NOMO-1 treated with DMSO at 0.1 percent for 48 hours (cell line): Measurements from ENCODE around the gene PARP8.
"Not testable (repeated sequence)": the region's sequence is repeated elsewhere in the genome, so short reads cannot be mapped to it uniquely, and the experiment has no call there.

Source experiments
- DNase-seq: peaks from one replicate; lab custom pipeline; 2025; ENCODE audit not compliant: unreplicated experiment; lab: John Stamatoyannopoulos, UW

Gene PARP8, protein sequence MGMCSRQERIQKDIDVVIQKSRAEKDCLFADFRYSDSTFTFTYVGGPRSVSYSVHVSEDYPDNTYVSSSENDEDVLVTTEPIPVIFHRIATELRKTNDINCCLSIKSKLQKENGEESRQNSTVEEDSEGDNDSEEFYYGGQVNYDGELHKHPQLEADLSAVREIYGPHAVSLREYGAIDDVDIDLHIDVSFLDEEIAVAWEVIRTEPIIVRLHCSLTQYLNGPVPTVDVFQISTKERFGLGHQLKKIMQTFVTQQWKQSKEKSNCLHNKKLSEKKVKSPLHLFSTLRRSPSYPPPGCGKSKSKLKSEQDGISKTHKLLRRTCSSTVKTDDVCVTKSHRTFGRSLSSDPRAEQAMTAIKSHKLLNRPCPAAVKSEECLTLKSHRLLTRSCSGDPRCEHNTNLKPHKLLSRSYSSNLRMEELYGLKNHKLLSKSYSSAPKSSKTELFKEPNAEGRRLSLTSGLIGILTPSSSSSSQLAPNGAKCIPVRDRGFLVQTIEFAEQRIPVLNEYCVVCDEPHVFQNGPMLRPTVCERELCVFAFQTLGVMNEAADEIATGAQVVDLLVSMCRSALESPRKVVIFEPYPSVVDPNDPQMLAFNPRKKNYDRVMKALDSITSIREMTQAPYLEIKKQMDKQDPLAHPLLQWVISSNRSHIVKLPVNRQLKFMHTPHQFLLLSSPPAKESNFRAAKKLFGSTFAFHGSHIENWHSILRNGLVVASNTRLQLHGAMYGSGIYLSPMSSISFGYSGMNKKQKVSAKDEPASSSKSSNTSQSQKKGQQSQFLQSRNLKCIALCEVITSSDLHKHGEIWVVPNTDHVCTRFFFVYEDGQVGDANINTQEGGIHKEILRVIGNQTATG

DNA sequence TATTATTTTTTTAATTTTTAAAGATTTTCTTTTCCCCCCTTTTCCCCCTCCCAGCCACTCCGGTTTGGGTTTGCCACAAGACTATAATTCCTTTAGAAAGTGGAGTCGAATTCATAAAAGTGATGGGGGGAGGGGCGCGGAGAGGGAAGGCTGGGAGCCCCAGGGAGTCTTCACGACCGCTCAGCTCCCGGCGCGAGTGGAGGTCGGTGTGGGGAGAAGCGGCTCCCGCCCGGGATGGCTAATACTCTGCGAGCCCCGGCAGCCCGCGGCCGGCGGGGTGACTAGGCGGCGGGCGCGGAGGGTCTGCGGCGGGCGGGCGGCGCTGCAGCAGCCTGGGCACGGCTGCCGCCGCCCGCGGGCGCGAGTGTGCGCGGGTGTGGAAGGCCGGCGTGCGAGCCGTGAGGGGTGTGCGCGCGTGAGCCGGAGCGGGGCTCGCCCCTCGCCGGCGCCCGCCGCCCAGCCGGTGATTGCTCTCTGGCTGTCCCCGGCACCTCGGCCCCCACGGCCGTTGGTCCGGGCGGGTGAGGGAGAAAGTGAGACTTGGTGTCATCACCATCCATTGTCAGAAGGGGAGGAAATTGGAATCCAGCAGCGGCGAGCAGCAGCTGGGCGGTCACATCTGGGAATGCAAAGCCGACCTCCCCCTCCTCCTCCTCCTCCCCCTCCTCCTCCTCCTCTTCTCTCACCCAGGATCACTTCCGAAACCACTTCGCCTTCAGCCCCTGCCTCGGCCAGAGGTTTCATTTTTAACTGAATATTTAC, at the start of gene PARP8:
Gene PARP8, plus strand, starts transcription at position 377 of the 762 bp plus-strand sequence. CDS start 459 bp downstream, outside the sequence.
- DNase-seq = peak; percentile 52

- no peak for DNase-seq
These were observed 42.8 kb upstream of the PARP8 start for GRCh38 chr5:50623666-50624065.

DNA sequence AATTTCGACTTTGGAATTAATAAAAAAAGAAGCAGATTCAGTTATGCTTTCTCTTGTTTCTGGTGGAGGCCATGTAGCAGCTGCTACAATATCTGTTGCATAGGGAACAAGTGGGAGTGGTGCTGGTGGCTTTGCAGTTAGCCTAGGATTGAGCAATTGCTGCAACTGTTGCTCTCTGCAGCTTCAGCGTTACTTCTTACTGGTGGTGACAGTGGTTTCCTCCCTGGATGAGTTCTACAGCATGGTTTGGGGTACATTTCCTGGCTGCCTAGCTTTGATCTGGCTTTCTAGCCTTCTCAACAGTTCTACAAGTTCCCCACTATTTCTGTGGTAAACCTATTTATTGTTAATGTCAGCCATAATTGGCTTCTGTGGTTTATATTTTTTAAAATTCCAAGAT, 31.6 kb upstream of the PARP8 start:
- DNase-seq = peak; percentile 93

- peak; percentile 33 for DNase-seq
These were observed 28.9 kb upstream of the PARP8 start for GRCh38 chr5:50637576-50637975.

DNA sequence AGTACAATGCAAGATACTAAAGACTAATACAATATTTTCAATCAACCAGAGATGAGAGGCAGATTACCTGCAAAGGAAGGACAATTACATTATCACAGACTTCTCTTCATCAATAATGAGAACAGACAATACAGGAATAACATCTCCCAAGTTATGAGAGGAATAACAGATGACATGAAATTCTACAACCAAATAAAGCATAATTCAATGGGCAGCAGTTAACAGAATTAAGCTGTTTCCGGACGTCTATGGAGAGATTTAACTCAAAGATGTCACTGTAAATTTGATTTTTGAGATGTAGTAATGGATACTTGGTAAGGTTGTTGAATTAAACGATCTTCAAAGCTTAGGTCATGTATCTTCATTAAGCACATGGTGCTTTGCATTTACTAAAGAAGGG, 19.8 kb upstream of the PARP8 start:
- DNase-seq = peak; percentile 47

DNA sequence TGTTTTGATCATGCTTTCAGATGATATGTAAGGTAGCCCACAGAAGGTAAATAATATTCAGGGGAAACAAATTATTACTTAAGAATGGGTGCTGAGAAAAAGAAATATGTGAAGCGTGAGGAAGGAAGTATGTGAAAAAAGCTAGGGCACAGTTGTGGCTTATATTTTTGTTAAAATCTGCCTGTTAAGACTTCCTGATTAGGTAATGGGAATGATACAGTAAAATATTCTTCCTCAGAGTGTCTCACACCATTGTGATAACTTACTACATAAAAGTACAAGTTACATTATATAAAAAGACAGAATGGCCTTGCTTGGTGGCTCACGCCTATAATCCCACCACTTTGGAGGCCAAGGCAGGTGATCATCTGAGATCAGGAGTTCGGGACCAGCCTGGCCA, 18.7 kb upstream of the PARP8 start:
- peak; percentile 62 for DNase-seq

DNA sequence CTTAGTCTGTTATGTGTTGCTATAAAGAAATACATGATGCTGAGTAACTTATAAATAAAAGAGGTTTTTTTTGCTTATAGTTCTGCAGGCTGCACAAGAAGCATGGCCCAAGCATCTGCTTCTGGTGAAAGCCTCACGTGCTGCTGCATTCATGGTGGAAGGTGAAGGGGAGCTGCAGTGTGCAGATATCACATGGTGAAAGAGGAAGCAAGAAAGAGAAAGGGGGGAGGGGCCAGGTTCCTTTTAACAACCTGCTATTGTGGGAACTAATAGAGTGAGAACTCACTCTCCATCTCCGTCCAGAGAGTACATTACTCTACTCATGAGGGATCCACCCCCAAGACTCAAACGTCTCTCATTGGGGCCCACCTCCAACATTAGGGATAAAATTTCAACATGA, 12.5 kb upstream of the PARP8 start:
- peak; percentile 90 for DNase-seq

GRCh38 chr5:50655067-50655809, 11.2 kb upstream of the PARP8 start:
- DNase-seq = no peak

GRCh38 chr5:50655810-50656205, 10.6 kb upstream of the PARP8 start:
- no peak for DNase-seq

GRCh38 chr5:50657044-50657443, 9.4 kb upstream of the PARP8 start:
- DNase-seq = no peak

GRCh38 chr5:50658246-50658645, 8.2 kb upstream of the PARP8 start:
- no peak for DNase-seq

- DNase-seq = peak; percentile 62
These were observed 2.8 kb upstream of the PARP8 start for GRCh38 chr5:50663636-50664035.

DNA sequence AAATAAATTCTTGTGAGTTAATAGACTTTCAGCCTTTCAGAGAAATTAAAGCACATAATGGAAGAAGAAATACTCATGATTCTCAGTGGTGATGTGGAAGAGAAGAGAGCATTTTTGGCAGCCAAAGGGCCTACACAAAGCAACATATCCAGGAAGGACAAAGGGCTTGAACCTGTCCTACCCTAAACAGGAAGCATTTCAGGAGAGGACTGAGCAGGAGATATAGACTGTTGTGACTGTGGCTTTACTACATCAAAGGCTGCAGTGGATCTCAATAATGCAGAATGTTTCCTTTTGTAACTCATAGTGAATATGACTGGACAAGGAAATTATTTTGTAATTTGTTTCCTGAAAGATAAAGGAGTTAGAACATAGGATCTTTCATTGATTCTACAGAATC, 1.3 kb upstream of the PARP8 start:
- DNase-seq = no peak

DNA sequence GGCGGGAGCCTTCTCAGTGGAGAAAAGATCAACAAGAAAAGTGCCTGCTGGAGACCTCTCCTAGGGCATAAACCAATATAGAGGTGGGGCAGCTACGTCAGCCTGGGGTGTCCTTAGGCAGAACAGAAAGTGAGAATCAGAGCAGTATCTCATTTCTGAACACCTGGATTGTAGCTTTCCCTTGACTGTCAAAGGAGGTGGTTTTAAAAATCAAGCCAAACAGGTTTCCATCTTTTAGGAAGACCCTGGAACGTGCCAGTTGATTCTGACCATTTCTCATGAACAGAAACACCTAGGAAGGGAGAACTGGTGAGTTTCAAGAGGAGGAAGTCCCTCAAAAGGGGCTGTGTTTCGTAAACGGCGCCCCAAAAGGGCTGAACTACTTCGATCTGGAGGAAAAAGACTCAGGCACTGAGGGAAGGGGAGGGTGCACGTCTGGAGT, 655 bp upstream of the PARP8 start:
- DNase-seq = peak; percentile 49

DNA sequence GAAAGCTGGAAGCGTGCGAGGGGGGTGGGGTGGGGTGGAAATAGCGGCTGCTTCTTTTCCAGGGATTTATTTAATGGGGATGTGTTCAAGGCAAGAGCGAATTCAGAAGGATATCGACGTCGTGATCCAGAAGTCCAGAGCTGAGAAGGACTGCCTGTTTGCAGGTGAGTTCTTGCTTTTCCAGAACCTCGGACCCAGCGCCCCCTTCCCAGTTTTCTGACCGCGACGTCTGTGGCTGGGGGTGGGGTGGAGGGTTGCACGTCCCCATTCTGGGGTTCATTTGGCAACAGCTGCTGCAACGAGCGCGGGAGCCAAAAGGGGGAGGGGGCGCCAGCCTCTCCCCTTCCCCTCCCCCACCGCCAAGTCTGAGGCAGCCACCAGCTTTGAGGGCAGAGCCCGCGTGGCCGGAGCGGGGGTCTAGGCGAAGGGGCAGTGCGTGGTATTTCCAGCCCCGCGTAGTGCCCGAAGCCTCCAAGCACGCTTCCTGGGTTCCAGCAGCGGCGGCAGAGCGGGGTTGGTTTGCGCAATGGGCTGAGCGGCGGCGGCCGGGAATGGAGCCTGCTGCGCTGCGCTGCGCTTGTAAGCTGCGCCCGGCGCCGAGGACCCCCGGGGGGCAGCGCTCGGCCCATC, 701 bp downstream of the PARP8 start:
- DNase-seq = peak; percentile 25

DNA sequence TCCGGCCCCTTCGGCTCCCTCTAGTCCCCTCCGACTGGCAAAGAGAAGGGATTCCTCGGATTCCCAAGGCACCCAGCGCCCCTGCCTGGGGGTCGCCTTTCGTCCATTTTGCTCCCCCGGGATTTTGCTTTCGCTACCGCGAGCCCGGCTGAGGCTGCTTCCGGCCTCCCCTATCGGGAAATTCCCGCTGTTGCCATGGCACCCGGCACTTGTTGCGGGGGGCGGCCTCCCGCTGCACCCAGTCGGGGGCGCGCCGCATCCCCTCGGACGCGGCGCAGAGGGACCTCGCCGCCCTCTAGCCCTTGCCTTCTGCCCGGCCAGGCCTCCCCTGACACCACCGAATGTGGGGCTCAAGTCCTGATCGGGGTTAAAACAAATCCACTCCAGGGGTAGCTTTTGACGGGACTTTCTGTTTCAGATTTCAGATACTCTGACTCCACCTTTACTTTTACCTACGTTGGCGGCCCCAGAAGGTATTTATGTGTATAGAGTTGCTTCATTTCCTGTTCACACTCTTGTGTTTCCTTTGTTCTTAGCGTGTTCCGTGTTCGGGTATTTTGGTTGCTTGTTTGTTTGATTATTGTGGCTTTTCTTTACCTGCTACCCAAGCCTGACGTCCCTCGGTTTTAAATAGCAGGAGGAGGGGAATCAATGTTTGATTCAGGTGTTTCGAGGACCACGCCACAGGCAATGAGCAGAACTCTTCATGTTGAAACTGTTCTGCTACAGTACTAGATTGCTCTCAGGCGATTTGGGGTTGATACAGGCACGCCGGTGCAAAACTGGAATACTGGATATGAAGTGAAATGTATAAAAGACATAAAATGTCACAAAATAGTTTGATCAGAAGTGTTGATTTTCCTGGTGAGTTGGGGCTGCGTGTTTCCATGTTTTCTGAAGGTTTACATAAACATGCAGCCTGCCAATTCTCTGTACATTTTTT, 1.5 kb downstream of the PARP8 start:
- peak; percentile 25 for DNase-seq

GRCh38 chr5:50668636-50669035, 2.2 kb downstream of the PARP8 start:
- DNase-seq = not testable (repeated sequence)

- peak; percentile 22 for DNase-seq
These were observed 6.2 kb downstream of the PARP8 start for GRCh38 chr5:50672663-50673062.

- DNase-seq = not testable (repeated sequence)
These were observed 7.0 kb downstream of the PARP8 start for GRCh38 chr5:50673444-50673843.
